Heart left ventricle (tissue), 13 donors: ENCODE data around the gene GSK3B.

Experiments used
- POLR2A ChIP-seq, 2 donors: fragments of 450-650 bp; IDR thresholded peaks; one replicate each; pipeline ENCODE4 v1.6.1; 2017; ENCODE audit warnings: antibody characterized with exemption in 2 of 2, mild to moderate bottlenecking in 2 of 2, moderate library complexity in 2 of 2
- TF ChIP-seq, protein P1 (sequence below), 12 donors: fragments of 200-600 bp; sonication (generic) in 4 of 12; IDR thresholded peaks; one replicate each; pipeline versions ENCODE4 v1.5.0 to v1.8.0; 2018 to 2022; ENCODE audit warnings: antibody characterized with exemption in 12 of 12, mild to moderate bottlenecking in 5 of 12
- donor health status: ischemic (EF 13 %, LVEDD 7.1; RV severe dilation, severe dysfunction).
- donor health status: DM: no; HTN: yes; CAD: no.
- donor health status: DM: no; HTN: no; CAD: no.
- donor health status: ischemic (EF 25% LVEDD 6.9; RV normal size, moderate dysfunction).
- donor health status: ischemic (EF 25% LVEDD 5.7; RV mildly dilated, moderate dysfunction).
- donor health status: ischemic (EF 35%, LVEDD 5.7; RV mildly dilated, moderate dysfunction).
- donor health status: nonischemic (EF 11% LVEDD 7.7; RV severe dilation, severe dysfunction).
- donor health status: DM: yes; HTN: yes; CAD: no.
- donor health status: PGD.
- donor health status: ischemic (EF 29% LVEDD 5.4; RV normal size, mild dysfunction).
- donor health status: nonischemic (EF 23%, LVEDD 6.1; RV moderate dilation, normal function).

DNA sequence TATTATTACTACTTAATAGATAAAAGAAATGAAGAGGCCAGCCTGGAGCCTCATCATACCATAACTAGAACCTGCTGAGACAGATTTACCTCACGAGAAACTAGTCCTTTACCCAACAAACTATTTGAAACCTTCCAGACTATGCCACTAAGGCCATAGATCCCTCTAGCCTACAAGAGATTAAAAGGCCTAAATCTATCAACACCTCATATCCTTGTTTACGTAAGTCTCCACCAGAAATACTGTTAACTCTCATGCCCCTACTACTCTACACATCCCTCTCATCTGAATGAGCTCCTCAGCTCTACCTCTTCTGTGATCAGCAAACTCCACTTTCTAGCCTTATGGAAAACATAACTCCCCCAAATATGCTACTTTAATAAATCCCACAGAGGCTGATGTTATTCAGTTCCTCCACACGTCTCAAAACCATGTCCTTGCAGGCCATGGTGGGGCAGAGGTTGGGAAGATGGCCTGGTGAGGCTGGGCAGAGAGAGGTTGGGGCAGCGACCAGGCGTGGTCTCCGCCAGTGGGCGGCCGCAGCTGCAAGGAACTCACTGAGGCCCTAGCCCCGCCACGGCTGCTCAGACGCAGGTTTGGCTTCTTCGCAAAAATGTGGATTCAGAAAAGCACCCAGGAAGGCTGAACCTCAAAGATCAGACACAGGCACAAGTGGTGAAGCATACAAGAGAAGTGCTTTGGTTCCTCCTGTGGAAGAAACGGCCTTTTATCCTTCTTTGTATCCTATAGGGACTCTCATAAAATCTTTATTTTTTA is 65.8 kb downstream of the GSK3B start:
- no peak for TF ChIP-seq POLR2A (IDR thresholded peaks at IDR 0.05)
- TF ChIP-seq, protein P1, sequence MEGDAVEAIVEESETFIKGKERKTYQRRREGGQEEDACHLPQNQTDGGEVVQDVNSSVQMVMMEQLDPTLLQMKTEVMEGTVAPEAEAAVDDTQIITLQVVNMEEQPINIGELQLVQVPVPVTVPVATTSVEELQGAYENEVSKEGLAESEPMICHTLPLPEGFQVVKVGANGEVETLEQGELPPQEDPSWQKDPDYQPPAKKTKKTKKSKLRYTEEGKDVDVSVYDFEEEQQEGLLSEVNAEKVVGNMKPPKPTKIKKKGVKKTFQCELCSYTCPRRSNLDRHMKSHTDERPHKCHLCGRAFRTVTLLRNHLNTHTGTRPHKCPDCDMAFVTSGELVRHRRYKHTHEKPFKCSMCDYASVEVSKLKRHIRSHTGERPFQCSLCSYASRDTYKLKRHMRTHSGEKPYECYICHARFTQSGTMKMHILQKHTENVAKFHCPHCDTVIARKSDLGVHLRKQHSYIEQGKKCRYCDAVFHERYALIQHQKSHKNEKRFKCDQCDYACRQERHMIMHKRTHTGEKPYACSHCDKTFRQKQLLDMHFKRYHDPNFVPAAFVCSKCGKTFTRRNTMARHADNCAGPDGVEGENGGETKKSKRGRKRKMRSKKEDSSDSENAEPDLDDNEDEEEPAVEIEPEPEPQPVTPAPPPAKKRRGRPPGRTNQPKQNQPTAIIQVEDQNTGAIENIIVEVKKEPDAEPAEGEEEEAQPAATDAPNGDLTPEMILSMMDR (IDR thresholded peaks at IDR 0.05) = no peak
